Stimulated activated CD8-positive, alpha-beta memory T cell treated with anti-CD3 and anti-CD28 coated beads, Interleukin-7, amount 100 ng/mL, for 24 hours (primary cell): ENCODE data around the gene KLHDC9.
"Not testable (repeated sequence)": the region's sequence is repeated elsewhere in the genome, so short reads cannot be mapped to it uniquely, and the experiment has no call there.

Source experiments
- DNase-seq: peaks from one replicate; pipeline ENCODE4 v3.0.0-alpha.2; 2020; ENCODE audit warnings: low read depth

The KLHDC9 gene

GRCh38 chr1:161098210-161099068 is at the start of gene KLHDC9:
TSS of gene KLHDC9 (plus strand) at chr1:161098361. CDS start at chr1:161098536, 175 bp downstream.
- peak; percentile 43 for DNase-seq

GRCh38 chr1:161048949-161049722 is 49.0 kb upstream of the KLHDC9 start:
- no peak for DNase-seq

- DNase-seq, result no peak
Observed at GRCh38 chr1:161051219-161051618, 46.9 kb upstream of the KLHDC9 start.

GRCh38 chr1:161052899-161053298 is 45.3 kb upstream of the KLHDC9 start:
- no peak for DNase-seq

GRCh38 chr1:161054232-161054631 is 43.9 kb upstream of the KLHDC9 start:
- DNase-seq, result no peak

- no peak for DNase-seq
Observed at GRCh38 chr1:161054805-161055204, 43.4 kb upstream of the KLHDC9 start.

GRCh38 chr1:161059293-161059692 is 38.9 kb upstream of the KLHDC9 start:
- no peak for DNase-seq

GRCh38 chr1:161061419-161061818 is 36.7 kb upstream of the KLHDC9 start:
- DNase-seq, result no peak

GRCh38 chr1:161063936-161064335 is 34.2 kb upstream of the KLHDC9 start:
- not testable (repeated sequence) for DNase-seq

- DNase-seq, result not testable (repeated sequence)
Observed at GRCh38 chr1:161065681-161066080, 32.5 kb upstream of the KLHDC9 start.

GRCh38 chr1:161066694-161067093 is 31.5 kb upstream of the KLHDC9 start:
- DNase-seq, result no peak

- DNase-seq, result peak; percentile 62
Observed at GRCh38 chr1:161068306-161069234, 29.6 kb upstream of the KLHDC9 start.

GRCh38 chr1:161069241-161069640 is 28.9 kb upstream of the KLHDC9 start:
- no peak for DNase-seq

GRCh38 chr1:161069731-161070270 is 28.4 kb upstream of the KLHDC9 start, which contains the start of gene ARHGAP30:
TSS of gene ARHGAP30 (minus strand) at chr1:161069891. CDS start at chr1:161069624, 267 bp downstream.
- DNase-seq, result peak; percentile 49

GRCh38 chr1:161070761-161071160 is 27.4 kb upstream of the KLHDC9 start:
- DNase-seq, result no peak

GRCh38 chr1:161071886-161072371 is 26.2 kb upstream of the KLHDC9 start:
- DNase-seq, result no peak

GRCh38 chr1:161072751-161073449 is 25.3 kb upstream of the KLHDC9 start:
- DNase-seq, result no peak

GRCh38 chr1:161073474-161074121 is 24.6 kb upstream of the KLHDC9 start:
- DNase-seq, result no peak

- no peak for DNase-seq
Observed at GRCh38 chr1:161074676-161075368, 23.3 kb upstream of the KLHDC9 start.

- DNase-seq, result no peak
Observed at GRCh38 chr1:161076410-161076809, 21.8 kb upstream of the KLHDC9 start.
